GM19395 (cell line): ENCODE measurements around the gene SCRT2.
"Not testable (repeated sequence)": the region's sequence is repeated elsewhere in the genome, so short reads cannot be mapped to it uniquely, and the experiment has no call there.

Source experiments
- ATAC-seq: cut with Tn5 transposase; IDR thresholded peaks from one replicate; pipeline ENCODE4 v1.9.1; 2021; ENCODE audit warnings: mild to moderate bottlenecking, moderate library complexity; ENCODE audit not compliant: unreplicated experiment

SCRT2 gene

GRCh38 chr20:675453-676314 lies at the start of gene SCRT2:
TSS of gene SCRT2 (minus strand) at chr20:675802. CDS start at chr20:675601, 201 bp downstream.
- ATAC-seq: no peak

DNA sequence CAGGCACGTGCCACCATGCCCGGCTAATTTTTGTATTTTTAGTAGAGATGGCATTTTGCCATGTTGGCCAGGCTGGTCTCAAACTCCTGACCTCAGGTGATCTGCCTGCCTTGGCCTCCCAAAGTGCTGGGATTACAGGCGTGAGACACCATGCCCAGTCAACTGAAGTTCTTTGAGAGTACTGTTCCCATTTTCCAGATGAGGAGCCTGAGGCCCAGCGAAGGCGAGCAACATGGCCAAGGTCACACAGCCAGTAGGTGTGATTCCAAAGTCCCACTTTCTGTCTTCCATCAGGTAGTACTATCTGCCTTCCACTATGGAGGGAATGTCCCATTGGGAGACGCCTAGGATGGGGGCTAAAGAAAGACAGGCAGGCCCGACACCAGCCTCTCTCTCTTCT lies 49.2 kb upstream of the SCRT2 start:
- not testable (repeated sequence) for ATAC-seq

DNA sequence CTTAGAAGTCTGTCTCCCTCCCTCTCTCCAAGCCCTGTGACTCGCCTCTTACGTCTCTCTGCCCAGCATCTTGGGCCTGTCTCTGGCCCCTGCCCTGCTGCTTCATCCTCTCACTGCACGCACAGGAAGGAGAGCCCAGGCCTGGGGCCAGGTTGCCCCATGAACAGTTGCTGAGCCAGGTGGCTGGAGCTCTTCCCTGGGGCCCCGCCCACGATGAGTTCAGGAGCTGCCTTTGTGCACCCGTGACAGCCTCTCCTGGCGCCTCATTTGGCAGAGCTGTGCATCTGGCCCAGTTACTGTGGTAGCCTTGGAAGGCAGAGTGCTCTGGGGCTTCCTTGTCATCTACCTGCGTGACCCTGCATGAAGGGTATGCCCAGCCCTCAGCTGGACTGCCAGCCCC lies 48.2 kb upstream of the SCRT2 start:
- no peak for ATAC-seq

GRCh38 chr20:722822-723644 lies 47.4 kb upstream of the SCRT2 start:
- no peak for ATAC-seq

GRCh38 chr20:721876-722275 lies 46.3 kb upstream of the SCRT2 start:
- ATAC-seq: no peak

DNA sequence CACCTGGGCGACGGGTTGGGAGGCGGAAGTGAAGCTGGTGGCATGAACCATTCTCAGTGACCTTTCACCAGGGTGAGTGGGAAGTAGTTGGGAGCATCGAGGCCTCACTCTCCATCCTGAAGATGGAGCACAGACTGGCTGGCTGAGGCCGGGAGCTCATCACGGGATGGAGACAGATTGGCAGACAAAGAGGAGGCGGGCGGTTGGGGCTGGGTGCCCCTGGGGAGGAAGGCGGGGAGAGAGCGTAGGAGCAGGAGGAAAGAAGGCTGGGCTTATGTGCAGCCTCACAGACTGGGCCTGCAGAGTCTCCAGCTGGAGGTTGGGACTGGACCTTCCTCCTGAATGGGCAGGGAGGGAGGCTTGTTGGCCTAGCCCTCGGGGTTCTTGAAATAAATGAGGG lies 44.2 kb upstream of the SCRT2 start:
- ATAC-seq: no peak

DNA sequence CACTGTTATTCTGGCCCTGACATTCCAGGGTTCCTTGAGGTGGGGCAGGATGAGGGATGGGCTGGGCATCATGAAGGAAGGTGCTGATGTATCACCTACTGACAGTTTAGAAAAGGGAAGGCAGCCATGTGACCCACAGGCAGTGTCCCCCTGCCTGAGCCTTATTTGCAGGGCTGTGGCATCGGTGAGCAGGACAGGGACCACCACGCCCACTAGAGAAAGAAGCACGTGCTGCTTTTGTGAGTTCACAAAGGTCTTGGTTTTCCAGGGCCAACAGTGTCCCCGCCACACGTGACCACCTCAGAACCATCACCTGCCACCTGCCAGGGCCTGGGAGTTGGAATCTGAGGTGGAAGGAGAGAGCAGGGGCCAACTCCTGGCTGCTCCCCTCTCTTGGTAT lies 43.5 kb upstream of the SCRT2 start:
- ATAC-seq: no peak

GRCh38 chr20:717832-718231 lies 42.2 kb upstream of the SCRT2 start:
- no peak for ATAC-seq

GRCh38 chr20:717271-717670 lies 41.7 kb upstream of the SCRT2 start:
- ATAC-seq: no peak

- no peak for ATAC-seq
Observed at GRCh38 chr20:714453-714852, 38.9 kb upstream of the SCRT2 start.

DNA sequence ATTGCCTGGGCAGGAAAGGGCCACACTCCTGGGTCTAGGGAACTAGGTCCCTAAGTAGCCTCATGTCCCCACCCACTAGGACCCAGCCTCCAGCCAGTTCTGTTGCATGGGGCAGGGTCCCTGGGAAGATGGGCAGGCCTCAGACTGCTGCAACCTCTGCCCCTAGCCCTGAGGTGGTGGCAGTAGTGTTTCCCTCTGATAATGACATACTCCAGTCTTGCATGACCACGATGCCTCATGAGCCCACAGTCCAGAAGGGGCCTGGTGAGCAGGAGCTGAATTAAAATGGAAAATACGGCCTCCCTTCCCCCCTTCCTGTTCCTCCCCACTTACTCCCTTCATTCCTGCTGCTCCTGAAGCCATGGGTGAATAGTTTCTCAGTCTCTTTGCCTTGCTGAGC lies 36.0 kb upstream of the SCRT2 start:
- no peak for ATAC-seq

DNA sequence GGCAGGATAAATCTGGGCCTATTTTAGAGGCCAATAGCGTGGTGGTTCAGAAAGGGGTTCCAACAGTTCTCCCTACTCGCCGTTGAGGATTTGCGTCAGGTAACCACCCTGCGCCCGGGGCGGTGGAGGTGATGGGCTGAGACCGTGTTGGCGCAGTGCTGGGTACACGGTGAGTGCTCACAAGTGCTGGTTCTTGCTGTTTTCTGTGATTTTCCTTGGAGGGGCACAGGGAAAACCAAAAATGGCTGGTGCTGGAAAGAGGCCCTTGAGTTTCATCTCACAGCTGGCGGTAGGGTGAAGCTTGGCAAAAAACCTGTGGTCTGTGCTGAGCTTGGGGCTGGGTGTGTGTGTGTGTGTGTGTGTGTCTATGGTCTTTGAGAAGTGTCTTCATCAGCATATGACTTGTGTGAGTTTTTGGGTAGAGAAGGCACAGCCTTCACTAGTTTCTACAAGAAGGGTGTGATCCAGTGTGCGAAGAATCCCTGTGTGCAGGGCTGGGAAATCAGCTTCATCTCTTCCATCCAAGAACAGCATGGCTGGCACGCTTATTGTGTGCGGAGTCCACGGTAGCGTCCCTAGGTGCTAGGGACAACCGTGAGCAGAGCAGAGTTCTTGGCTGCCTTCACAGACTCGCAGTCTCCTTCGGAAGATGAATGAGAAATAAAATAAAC lies 35.3 kb upstream of the SCRT2 start:
- ATAC-seq: no peak

DNA sequence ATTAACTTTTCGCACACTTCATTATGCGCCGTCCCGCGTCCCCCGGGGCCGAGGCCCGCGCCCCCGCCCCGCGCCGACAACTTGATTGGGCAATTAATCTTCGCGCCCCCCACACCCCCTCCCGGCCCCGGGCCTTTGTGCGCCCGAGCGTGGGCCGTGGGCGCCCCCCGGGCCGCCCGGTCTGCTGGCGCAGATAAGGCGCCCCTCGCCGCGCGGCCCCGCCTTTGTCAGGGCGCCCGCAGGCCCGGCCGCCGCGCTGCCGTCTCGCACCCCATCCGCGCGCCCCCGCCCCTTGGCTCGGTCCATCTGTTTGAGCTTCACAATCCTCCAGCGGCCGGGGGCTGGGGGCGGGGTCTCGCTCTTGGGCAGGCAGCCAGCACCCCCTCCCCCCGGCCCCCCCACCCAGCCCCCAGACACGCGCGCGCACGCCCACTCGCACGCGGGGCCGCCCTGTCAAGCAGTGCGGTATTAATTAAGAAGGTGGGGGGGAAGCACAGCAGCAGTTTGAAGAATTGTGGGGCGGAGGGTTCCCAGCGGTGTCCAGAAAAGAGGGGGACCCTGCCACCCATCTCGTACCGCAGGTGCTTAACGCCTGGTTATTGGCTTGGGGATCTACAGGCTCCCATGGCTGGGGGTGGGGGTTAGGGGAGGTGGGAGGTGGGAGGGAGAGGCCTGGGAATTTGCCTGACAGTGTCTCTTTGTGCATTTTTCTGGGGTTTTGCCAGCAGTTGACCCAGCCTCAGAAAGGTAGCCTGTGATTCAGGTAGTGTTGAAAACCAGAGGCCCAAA lies 34.6 kb upstream of the SCRT2 start:
- ATAC-seq: no peak

- ATAC-seq: no peak
Observed at GRCh38 chr20:709423-709822, 33.8 kb upstream of the SCRT2 start.

DNA sequence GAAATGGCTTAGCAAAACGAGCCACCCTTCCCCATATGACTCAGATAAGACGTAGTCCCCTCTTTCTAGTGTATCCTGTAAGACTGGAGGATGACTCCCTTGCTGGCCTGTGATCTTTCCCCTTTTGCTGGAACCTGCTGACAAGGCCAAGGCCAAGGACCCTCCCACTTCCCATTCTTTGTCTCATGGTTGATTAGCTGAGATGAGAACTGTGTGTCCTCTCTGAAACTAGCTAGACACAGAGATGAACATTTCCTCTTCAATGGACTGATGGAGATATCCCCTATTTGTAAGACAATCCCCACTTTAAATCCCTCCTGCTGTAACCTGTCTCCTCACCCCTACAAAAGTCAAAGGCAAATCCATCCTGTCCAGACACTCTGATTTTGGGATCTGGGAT lies 33.4 kb upstream of the SCRT2 start:
- ATAC-seq: no peak

- ATAC-seq: no peak
Observed at GRCh38 chr20:707451-708110, 32.0 kb upstream of the SCRT2 start.

DNA sequence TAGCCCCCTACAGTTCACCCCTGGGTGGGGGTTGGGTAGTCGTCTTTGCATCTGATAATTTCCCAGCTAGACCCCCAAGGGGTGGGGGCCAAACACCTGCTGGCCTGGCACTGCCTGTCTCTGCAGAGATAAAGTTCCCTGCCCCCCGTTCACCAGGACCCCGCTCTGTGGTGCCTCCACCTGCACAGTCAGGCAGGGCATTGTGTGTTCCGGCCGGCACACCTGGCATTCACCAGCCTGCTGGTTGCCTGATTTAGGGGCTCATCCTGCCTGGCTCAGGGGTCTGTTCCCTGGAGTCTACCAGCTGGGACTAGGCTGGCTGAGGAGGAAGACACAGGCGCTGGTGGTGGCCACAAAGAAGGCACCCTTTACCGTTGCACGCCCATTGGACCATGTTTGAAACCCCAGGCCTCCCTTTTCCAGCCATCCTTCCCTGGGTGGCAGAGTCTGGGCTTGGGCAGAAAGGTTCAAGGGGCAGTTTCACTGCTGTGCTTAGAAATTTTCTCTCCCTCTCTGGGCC lies 30.8 kb upstream of the SCRT2 start:
- no peak for ATAC-seq

DNA sequence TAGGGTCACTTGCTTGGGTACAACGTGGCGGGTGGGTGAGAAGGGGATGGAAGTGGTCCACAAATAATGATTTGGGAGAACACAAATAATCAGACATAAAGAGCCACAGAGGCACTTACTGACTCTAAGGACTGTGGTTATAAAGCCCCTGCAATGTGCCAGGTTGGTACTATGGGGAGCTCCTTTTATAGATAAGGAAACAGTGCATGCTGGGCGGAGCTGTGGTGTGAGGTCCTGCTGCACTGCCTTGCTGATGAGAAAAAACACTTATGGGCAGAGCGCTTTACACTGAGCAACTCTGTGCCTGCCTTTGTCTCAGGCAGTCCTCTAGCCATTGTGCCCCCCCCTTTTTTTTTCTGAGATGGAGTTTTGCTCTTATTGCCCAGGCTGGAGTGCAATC lies 29.1 kb upstream of the SCRT2 start:
- no peak for ATAC-seq

DNA sequence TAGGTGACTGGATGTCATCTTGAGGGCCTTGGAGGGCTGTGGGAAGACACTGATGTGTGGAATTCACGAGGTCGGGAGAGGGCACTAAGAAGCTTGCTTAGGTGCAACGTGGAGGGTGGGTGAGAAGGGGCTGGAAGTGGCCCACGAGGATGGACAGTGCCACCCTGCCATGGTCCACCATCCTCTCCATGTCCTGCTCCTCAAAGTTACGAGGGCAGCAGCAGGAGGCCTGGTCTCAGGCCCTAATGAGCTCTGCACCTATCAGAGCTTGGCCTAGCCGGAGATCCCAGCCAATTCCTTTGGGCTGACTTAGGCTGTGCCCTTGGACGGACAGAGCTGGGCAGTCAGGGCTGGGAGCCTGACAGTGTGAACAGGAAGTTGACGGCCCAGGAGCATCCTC lies 27.8 kb upstream of the SCRT2 start:
- ATAC-seq: no peak

- no peak for ATAC-seq
Observed at GRCh38 chr20:703006-703405, 27.4 kb upstream of the SCRT2 start.
